MM.1S (cell line): ENCODE measurements around the gene USP13.

Experiments
- EZH2 ChIP-seq: fragments of 300-600 bp; sonication (generic); optimal IDR thresholded peaks from 2 replicates; pipeline ENCODE3; 2017; ENCODE audit warnings: low read depth, mild to moderate bottlenecking, antibody characterized with exemption, low read length, mixed read lengths
- EZH2phosphoT487 ChIP-seq: fragments of 300-600 bp; sonication (generic); IDR thresholded peaks from 2 replicates; pipeline ENCODE4 v1.6.1; 2018; ENCODE audit warnings: antibody characterized with exemption, low read length
- TF ChIP-seq, protein P1 (sequence below): fragments of 300-600 bp; sonication (generic); IDR thresholded peaks from 2 replicates; pipeline ENCODE4 v1.5.1; 2016; ENCODE audit warnings: antibody characterized with exemption, low read length, mixed read lengths

DNA sequence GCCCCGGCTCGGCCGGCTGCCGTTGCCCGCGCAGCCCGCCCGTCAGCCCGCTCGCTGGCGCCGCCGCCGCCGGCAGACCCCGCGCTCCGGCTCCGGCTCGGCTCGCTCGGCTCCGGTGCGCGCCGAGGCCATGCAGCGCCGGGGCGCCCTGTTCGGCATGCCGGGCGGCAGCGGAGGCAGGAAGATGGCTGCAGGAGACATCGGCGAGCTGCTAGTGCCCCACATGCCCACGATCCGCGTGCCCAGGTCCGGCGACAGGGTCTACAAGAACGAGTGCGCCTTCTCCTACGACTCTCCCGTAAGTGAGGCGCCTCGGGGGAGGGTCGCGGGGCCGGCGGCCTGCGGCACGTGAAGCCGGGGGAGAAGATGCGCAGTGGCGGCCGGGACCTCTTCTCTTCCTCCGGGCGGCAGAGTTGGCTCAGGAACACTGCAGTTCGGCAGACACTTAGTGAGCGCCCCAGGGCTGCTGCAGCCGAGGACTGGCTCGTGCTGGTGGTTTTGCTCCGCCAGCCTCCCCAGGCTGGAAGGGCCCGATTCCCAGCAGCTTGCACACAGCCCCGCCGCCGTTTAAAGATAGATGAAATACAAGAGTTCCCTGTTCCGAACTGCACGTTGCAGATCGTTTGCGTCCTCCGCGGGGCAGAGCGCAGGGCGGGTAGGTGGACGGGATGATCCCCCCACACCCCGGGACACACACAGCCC is 407 bp downstream of the USP13 start:
- TF ChIP-seq EZH2phosphoT487 (no peak), EZH2 (no peak)
- TF ChIP-seq, protein P1, sequence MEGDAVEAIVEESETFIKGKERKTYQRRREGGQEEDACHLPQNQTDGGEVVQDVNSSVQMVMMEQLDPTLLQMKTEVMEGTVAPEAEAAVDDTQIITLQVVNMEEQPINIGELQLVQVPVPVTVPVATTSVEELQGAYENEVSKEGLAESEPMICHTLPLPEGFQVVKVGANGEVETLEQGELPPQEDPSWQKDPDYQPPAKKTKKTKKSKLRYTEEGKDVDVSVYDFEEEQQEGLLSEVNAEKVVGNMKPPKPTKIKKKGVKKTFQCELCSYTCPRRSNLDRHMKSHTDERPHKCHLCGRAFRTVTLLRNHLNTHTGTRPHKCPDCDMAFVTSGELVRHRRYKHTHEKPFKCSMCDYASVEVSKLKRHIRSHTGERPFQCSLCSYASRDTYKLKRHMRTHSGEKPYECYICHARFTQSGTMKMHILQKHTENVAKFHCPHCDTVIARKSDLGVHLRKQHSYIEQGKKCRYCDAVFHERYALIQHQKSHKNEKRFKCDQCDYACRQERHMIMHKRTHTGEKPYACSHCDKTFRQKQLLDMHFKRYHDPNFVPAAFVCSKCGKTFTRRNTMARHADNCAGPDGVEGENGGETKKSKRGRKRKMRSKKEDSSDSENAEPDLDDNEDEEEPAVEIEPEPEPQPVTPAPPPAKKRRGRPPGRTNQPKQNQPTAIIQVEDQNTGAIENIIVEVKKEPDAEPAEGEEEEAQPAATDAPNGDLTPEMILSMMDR = peak; percentile 13; the same call in 1 of the 2 replicates
